Choroid plexus epithelial cell (primary cell): ENCODE data around the gene CLIC3.
A peak's percentile ranks its signal among the peaks of the same experiment; 100 is the strongest.

Experiments used
- DNase-seq: peaks from one replicate; pipeline ENCODE4 v3.0.0-alpha.2; 2010; ENCODE audit warnings: low read depth
- H3K4me3 ChIP-seq: 2 replicates; pipeline ENCODE4 v1.5.1; 2011; ENCODE audit warnings: low read depth, mild to moderate bottlenecking, control low read depth, low read length, moderate library complexity
- CTCF ChIP-seq: conservative IDR thresholded peaks from 2 replicates; pipeline ENCODE4 v1.5.1; 2011; ENCODE audit warnings: low read depth, mild to moderate bottlenecking, control low read depth, inconsistent platforms, low read length, moderate library complexity

The CLIC3 gene

GRCh38 chr9:137030006-137030405 is 33.6 kb upstream of the CLIC3 start:
- no peak for DNase-seq
- no peak overlapping the region for H3K4me3 ChIP-seq
- no peak for TF ChIP-seq CTCF

- no peak overlapping the region for H3K4me3 ChIP-seq
- peak; percentile 87 for TF ChIP-seq CTCF
- DNase-seq: peak; percentile 57
Measured at GRCh38 chr9:137029058-137029936, 32.9 kb upstream of the CLIC3 start.

- DNase-seq: peak; percentile 35
- peak; percentile 44 for TF ChIP-seq CTCF
- H3K4me3 ChIP-seq: peak overlapping the region; percentile 54
Measured at GRCh38 chr9:137028263-137029057, 32.1 kb upstream of the CLIC3 start.

GRCh38 chr9:137027369-137028262 is 31.2 kb upstream of the CLIC3 start, which contains the start of gene ABCA2:
Gene ABCA2, minus strand, starts transcription at chr9:137028237. Its CDS starts 97 bp downstream, at chr9:137028140.
- DNase-seq: no peak
- no peak for TF ChIP-seq CTCF
- peak within 1 kb of the TSS; percentile 54 for H3K4me3 ChIP-seq

GRCh38 chr9:137026828-137027227 is 30.5 kb upstream of the CLIC3 start:
- no peak for DNase-seq
- TF ChIP-seq CTCF: no peak
- H3K4me3 ChIP-seq: no peak overlapping the region

- TF ChIP-seq CTCF: no peak
- no peak for DNase-seq
- H3K4me3 ChIP-seq: no peak overlapping the region
Measured at GRCh38 chr9:137026384-137026783, 30.0 kb upstream of the CLIC3 start.
